Spinal cord (tissue), 10 donors: Measurements from ENCODE around the gene PTTG1IP2. TPM values are rescaled to one million over a fixed set of nuclear protein-coding genes. Genes with fewer than 3 reads are reported as not detected.

Experiments used
- DNase-seq, 6 donors: peaks; one replicate each; pipeline versions ENCODE4 v3.0.0 to v3.0.0-alpha.2; 2013 to 2015; ENCODE audit warnings: low spot score in 6 of 6, low read depth in 4 of 6
- H3K27ac ChIP-seq: one replicate; pipeline ENCODE4 v1.5.1; 2013; ENCODE audit warnings: low read depth, low read length, control low read depth
- H3K27me3 ChIP-seq: one replicate; pipeline ENCODE4 v1.6.1; 2013; ENCODE audit warnings: low read length; ENCODE audit not compliant: control insufficient read depth, insufficient read depth
- H3K36me3 ChIP-seq: one replicate; pipeline ENCODE4 v1.6.1; 2013; ENCODE audit warnings: low read length; ENCODE audit not compliant: control insufficient read depth, insufficient read depth
- H3K4me1 ChIP-seq: one replicate; pipeline ENCODE4 v1.6.1; 2013; ENCODE audit warnings: low read length; ENCODE audit not compliant: control insufficient read depth, insufficient read depth
- H3K4me3 ChIP-seq: one replicate; pipeline ENCODE4 v1.5.1; 2013; ENCODE audit warnings: low read depth, low read length, control low read depth
- H3K9me3 ChIP-seq: one replicate; pipeline ENCODE4 v1.6.1; 2013; ENCODE audit warnings: low read length; ENCODE audit not compliant: control insufficient read depth, insufficient read depth
- WGBS: methylation state at CpG from one replicate; pipeline ENCODE4 v1.1.5; 2013; ENCODE audit warnings: missing lambda C conversion rate; ENCODE audit not compliant: insufficient coverage; 5-methylcytosine and 5-hydroxymethylcytosine counted together
- polyA plus RNA-seq, 2 donors: library from polyadenylated mRNA; unstranded; fragments of 120-200 nt; gene quantifications; one replicate each; pipeline ENCODE4 v1.2.1, GENCODE V29; 2013; ENCODE audit not compliant: insufficient read length in 2 of 2
- total RNA-seq, 2 donors: library from RNA; depleted of rRNA in 1 of 2; stranded (reverse); fragments of 120-200 nt in 1 of 2; fragments of >200 nt in 1 of 2; gene quantifications; one replicate each; pipeline versions ENCODE4 v1.2.3 to v1.2.4, GENCODE V29; 2013 to 2014
- donor health status: healthy.

The PTTG1IP2 gene
- total and polyA plus RNA-seq, 4 donors = not detected

GRCh38 chr7:90503367-90503766, 33.9 kb downstream of the PTTG1IP2 start:
- Histone ChIP-seq H3K4me3 (no peak overlapping the region), H3K27ac (no peak overlapping the region), H3K4me1 (no peaks in the 10 kb centered on the region), H3K27me3 (no peaks in the 10 kb centered on the region), H3K9me3 (no peaks in the 10 kb centered on the region), H3K36me3 (no peaks in the 10 kb centered on the region)
- WGBS = no CpG with 5 or more reads among the region's 1 CpG
- no peak for DNase-seq

GRCh38 chr7:90507692-90508091, 38.3 kb downstream of the PTTG1IP2 start:
- Histone ChIP-seq H3K27me3 (no peaks in the 10 kb centered on the region), H3K4me3 (no peak overlapping the region), H3K9me3 (no peaks in the 10 kb centered on the region), H3K27ac (no peak overlapping the region), H3K36me3 (no peaks in the 10 kb centered on the region), H3K4me1 (no peaks in the 10 kb centered on the region)
- no CpG with 5 or more reads among the region's 1 CpG for WGBS
- DNase-seq = no peak

GRCh38 chr7:90511776-90512175, 42.3 kb downstream of the PTTG1IP2 start:
- Histone ChIP-seq H3K27me3 (no peaks in the 10 kb centered on the region), H3K36me3 (no peaks in the 10 kb centered on the region), H3K27ac (no peak overlapping the region), H3K4me3 (no peak overlapping the region), H3K4me1 (no peaks in the 10 kb centered on the region), H3K9me3 (no peaks in the 10 kb centered on the region)
- WGBS = 100% methylated on average over 1 of the region's 2 CpGs
- no peak for DNase-seq

GRCh38 chr7:90512821-90513254, 43.4 kb downstream of the PTTG1IP2 start:
- no peaks in the 10 kb centered on the region for H3K27me3 ChIP-seq
- no peak overlapping the region for H3K27ac ChIP-seq
- H3K4me3 ChIP-seq = no peak overlapping the region
- no peaks in the 10 kb centered on the region for H3K4me1 ChIP-seq
- no CpG with 5 or more reads among the region's 3 CpGs for WGBS
- no peak for DNase-seq
- H3K36me3 ChIP-seq = no peaks in the 10 kb centered on the region
- no peaks in the 10 kb centered on the region for H3K9me3 ChIP-seq

GRCh38 chr7:90516257-90516656, 46.8 kb downstream of the PTTG1IP2 start:
- Histone ChIP-seq H3K9me3 (no peaks in the 10 kb centered on the region), H3K4me3 (no peak overlapping the region), H3K36me3 (no peaks in the 10 kb centered on the region), H3K4me1 (no peaks in the 10 kb centered on the region), H3K27me3 (no peaks in the 10 kb centered on the region), H3K27ac (no peak overlapping the region)
- DNase-seq = no peak
- no CpG with 5 or more reads among the region's 2 CpGs for WGBS

- DNase-seq = no peak
- Histone ChIP-seq H3K9me3 (no peaks in the 10 kb centered on the region), H3K4me1 (no peaks in the 10 kb centered on the region), H3K27me3 (no peaks in the 10 kb centered on the region), H3K36me3 (no peaks in the 10 kb centered on the region), H3K4me3 (no peak overlapping the region), H3K27ac (no peak overlapping the region)
- no CpG with 5 or more reads among the region's 1 CpG for WGBS
Observed at GRCh38 chr7:90518630-90519029, 49.2 kb downstream of the PTTG1IP2 start.

GRCh38 chr7:90520484-90520883, 51.0 kb downstream of the PTTG1IP2 start:
- H3K9me3 ChIP-seq = no peaks in the 10 kb centered on the region
- H3K4me3 ChIP-seq = no peak overlapping the region
- no peaks in the 10 kb centered on the region for H3K36me3 ChIP-seq
- no peak for DNase-seq
- H3K4me1 ChIP-seq = no peaks in the 10 kb centered on the region
- WGBS = 47% methylated on average over 2 of the region's 5 CpGs
- H3K27ac ChIP-seq = no peak overlapping the region
- H3K27me3 ChIP-seq = no peaks in the 10 kb centered on the region

- no peaks in the 10 kb centered on the region for H3K4me1 ChIP-seq
- no peak for DNase-seq
- no peaks in the 10 kb centered on the region for H3K27me3 ChIP-seq
- no CpG with 5 or more reads among the region's 1 CpG for WGBS
- no peak overlapping the region for H3K27ac ChIP-seq
- no peaks in the 10 kb centered on the region for H3K36me3 ChIP-seq
- H3K9me3 ChIP-seq = no peaks in the 10 kb centered on the region
- no peak overlapping the region for H3K4me3 ChIP-seq
Observed at GRCh38 chr7:90530263-90530662, 60.8 kb downstream of the PTTG1IP2 start.

GRCh38 chr7:90532231-90532929, 62.9 kb downstream of the PTTG1IP2 start:
- H3K36me3 ChIP-seq = no peaks in the 10 kb centered on the region
- no peaks in the 10 kb centered on the region for H3K4me1 ChIP-seq
- 70% methylated on average over 2 of the region's 7 CpGs for WGBS
- no peaks in the 10 kb centered on the region for H3K27me3 ChIP-seq
- no peak overlapping the region for H3K27ac ChIP-seq
- no peaks in the 10 kb centered on the region for H3K9me3 ChIP-seq
- H3K4me3 ChIP-seq = no peak overlapping the region
- no peak for DNase-seq

GRCh38 chr7:90536449-90536848, 67.0 kb downstream of the PTTG1IP2 start:
- WGBS = 92% methylated on average over 1 of the region's 3 CpGs

More at GRCh38 chr7:90536449-90536848, 67.0 kb downstream of the PTTG1IP2 start:
- DNase-seq = no peak
- Histone ChIP-seq H3K9me3 (no peaks in the 10 kb centered on the region), H3K36me3 (no peaks in the 10 kb centered on the region), H3K4me1 (no peaks in the 10 kb centered on the region), H3K4me3 (no peak overlapping the region), H3K27ac (no peak overlapping the region), H3K27me3 (no peaks in the 10 kb centered on the region)
